NCI-H1436 (cell line): ENCODE measurements around the gene CRY2.

Experiments
- DNase-seq: peaks from one replicate; lab custom pipeline; 2025; lab: John Stamatoyannopoulos, UW

Gene CRY2

DNA sequence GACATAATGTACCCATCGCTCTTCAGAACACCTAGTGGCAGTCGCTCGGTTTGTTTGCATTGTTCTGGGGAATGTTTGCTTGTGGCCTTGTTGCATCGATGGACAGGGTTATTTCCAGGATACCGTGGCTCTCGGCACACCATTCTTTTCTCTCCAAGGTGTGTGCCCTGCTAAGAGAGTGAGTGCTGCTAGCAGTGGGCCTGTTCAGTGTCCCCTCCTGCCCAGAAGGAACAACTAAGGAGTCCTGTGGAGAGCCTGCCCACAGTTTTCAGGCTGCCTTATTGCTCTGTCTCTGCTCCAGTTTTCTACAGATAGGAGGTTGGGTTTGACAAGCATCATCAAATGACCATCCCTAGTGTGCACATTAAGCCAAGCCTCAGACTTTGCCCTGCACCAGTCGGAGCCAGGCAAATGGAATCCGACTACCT lies 1.4 kb downstream of the CRY2 start:
- no peak for DNase-seq

DNA sequence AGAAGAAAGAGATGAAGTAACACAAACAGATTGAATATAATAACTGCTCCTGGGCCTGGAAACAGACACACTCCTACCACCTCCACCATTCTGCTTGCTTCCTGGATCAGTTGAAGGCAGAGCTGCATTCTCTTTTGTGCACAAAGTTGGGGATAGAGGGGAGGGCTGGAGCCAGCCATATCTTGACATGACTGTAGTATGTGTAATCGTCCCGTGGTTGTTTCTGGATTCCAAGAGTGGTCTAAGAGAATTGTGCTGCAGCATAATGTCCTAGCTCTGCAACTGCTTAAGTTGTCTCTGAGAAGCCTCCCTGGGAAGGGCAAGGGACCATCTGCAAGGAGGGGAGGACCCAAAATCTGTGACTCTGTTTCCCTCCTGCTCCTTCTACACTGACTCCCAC lies 3.2 kb downstream of the CRY2 start:
- DNase-seq: no peak

DNA sequence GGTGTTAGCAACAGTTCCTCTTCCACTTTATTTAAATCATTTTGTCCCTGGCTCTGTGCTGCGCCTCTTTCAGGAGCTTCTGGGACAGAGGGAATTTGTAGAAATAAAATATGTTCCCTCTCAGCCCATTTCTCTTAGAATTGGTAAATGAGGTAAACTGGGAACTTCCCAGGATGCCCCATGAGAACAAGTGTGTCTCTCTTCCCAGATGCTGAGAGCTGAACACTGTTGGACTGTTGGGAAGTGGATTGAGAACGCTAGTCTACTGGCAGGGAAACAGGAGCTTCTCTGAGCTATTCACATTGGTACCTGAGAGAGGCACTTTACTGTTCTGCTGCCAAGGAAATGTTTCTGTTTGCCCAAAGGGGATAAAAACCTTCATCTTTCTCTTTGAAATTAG lies 4.0 kb downstream of the CRY2 start:
- no peak for DNase-seq

DNA sequence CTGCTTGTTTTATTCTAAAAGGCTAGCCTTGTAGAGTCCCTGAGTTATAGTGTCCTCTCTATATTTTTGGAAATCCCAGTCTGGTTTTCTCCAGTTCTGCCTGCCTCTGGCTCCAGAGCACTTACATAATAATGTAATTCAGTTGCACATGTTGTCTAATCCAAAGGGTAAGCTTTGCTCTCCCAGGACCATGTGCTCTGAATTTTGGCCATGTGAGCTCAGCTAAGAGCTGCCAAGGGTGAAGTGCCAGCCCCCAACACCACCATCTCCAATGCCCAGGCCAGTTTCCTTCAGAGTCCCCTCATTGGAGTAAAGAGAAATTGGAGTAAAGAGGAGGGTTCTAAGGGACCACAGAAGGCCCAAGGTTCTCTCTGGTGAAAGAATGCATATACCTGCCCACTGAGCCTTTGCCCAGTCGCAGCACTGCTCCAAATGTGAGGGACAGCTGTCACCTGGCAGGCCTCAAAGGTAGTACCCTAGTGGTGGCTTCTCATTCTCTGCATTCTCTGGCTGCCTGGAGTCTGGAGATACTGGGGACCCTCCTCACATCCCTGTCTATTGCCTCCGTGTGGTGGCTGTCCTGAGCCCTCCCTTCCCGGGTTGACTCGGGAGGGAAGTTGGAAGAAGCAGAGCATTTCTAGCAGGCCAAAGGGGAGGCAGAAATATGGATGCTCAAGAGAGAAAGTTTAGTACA lies 4.9 kb downstream of the CRY2 start:
- no peak for DNase-seq

DNA sequence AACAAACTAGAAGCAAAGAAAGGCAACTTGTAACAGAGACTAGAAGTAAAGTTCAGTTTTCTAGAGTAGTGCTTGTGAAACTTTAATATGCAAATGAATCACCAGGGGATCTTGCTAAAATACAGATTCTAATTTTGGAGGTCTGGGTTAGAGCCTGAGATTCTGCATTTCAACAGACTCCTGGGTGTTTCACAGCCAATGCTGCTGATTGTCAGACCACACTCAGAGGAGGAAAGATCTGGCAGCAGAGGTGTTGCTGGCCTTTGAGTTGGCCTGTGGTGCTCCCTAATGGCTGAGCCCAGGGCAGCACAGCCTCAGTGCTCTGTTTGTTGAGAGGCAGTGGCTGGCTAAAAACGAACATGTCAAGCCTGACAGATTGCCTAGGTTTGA lies 5.4 kb downstream of the CRY2 start:
- no peak for DNase-seq

DNA sequence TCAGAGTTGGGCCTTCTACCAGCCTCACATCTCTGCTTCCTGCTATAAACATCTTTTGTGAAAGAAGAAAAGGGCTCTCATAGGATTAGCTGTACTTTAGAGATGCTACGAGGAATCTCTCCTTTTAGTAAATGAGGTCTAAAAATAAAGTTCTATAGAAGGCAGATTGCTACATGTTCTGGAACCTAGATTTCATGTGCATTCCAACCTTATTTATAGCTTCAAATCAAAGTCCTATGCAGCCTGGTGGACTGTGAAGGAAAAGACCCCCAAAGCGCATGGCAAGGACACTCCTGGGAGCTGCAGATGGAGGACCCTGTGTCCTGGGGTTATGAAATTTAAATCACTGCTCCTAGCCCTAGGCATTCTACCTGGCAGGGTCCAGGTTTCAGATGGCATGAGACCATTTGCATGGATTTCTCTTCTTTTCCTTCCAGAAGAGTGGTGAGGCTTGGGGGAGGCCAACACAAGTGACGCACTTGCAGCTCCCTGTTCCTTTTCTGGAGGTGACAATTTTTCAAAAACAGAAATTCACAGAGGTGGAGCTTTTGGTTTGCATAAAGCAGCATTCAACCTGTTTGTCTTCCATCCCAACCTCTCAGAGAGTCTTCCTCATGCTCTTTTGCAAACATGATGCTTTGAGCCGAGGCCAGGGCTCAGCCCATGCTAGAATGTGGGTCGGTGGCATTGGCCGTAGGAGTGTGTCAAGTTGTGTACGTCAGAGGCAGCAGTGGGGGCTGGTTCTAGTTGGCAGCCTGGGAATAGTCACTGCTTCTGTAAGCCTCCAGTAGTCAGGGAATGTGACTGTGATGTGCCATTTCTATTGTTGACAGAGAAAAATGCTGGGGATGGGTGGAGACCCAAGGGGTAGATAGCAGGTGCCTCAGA lies 6.3 kb downstream of the CRY2 start:
- DNase-seq: no peak

DNA sequence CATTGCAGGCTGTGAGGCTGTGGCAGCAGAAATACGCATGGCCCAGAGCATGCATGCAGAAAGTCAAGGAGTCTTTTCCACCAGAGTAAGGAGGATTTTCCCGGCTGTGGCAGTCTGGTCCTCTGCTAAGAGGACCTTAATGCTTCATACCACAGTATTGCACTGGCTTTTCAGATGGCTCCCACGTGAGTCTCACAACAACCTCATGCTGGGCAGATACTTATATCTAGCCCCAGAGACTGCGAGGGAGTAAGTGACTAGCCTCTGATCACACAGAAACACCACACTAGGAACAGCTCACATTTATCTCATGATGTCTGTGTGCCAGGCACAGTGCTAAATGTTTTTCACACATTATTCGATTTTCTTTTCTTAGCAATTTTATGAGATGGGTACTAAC lies 8.0 kb downstream of the CRY2 start:
- DNase-seq: no peak

DNA sequence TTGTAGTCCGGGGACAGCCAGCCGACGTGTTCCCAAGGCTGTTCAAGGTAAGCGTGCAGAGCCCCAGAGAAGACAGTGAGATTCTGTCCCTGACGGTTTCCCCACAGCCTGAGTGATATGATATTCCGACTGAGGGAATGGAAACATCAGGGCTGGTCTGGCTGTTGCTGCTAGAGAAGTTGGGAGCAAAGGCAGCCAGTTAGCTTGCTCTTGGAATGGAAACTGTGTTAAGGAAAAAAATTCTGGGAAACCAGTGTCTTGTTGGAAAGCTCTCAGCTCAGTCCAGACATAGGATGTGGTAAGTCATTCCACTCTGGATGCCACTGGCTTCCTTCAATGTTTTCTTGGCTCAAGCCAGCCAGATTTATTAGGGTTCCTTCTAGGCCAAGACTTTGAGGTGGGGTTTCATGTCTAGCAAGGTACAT lies 8.8 kb downstream of the CRY2 start:
- DNase-seq: no peak

DNA sequence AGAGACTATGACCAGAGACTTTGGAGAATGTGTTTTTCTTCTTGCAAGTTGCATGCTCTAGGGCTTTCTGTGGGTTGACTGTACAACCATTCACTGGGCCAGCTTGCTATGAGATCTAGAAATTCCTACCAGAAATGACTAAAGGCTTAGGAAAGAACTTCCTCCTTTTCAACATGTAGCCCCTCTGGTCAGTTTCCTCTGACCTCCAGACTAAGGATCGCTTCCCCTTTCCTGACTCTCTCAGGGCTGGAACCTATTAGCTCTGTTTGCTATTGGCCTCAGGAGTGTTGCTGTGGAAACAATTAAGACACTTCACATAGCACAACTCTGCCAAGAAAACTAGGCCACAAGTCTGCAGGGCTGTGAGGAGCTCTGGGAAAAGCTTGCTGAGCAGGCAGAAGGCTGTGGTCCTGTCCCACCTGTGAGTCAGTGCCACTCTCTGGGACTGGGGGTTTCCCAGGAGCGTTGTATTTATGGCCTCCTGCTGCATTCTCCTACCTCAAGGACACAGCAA lies 10.7 kb downstream of the CRY2 start:
- DNase-seq: no peak

DNA sequence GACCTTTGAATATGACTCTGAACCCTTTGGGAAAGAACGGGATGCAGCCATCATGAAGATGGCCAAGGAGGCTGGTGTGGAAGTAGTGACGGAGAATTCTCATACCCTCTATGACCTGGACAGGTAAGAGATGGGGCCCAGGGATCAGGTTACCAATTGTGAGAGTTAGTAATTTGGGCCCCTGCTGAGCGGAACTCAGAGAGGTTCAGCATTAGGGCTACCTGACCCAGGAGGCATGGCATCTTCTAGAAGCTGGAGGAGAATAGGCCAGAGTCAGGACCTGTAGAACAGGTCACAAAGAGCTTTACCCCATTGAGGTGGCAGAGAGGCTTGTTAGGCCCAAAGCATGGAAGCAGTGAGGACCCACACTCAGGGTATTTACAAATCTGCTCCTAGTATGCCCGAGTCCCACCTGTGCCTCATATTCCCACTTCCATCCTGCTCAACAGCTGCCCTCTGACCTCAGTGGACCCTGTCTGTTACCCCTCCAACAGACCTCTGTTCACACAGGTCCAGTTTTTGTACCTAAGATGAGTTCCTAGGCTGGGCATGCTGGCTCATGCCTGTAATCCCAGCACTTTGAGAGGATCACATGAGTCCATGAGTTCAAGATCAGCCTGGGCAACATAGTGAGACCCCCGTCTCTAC lies 11.6 kb downstream of the CRY2 start:
- DNase-seq: no peak

DNA sequence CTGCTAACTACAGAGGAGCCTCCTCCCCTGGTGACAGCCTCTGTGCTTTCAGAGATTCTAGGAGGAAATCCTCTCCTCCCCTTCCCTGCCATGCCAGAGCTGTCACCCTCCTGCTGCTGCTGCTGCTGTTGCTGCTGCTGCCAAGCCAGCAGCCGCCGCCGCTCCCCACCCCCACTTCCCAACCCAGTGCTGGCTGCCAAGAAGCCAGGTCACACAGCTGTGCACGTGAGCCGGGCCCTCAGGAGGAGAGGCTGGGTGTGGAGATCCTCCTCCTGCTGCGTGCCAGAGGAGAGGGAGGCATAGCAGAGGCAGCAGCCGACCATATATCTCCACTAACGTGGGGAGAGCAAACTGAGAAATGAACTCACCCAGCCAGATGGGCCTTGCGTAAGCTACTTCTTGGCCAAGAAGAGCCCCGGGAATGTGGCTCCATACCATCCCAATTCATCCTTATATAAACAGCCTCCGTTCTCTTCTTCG lies 12.4 kb downstream of the CRY2 start:
- no peak for DNase-seq

DNA sequence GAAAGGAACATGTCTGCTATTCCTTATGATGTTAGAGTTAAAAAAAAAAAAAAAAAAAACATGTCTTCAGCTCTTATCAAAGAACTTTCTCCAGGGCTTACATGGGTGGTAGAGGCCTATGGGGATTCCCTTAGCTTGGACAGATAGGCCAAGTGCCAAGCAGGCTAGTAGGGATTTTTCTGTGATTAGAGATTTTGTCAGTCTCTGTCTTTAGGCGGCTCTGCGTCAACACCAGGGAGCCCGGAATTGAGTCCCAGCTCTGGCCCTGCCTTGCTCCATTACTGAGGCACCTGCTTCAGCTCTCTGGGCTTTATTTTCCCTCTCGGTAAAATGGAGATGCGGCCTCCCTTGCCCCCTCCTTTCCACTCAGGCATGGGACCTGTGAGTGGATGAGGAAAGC lies 13.1 kb downstream of the CRY2 start:
- no peak for DNase-seq

DNA sequence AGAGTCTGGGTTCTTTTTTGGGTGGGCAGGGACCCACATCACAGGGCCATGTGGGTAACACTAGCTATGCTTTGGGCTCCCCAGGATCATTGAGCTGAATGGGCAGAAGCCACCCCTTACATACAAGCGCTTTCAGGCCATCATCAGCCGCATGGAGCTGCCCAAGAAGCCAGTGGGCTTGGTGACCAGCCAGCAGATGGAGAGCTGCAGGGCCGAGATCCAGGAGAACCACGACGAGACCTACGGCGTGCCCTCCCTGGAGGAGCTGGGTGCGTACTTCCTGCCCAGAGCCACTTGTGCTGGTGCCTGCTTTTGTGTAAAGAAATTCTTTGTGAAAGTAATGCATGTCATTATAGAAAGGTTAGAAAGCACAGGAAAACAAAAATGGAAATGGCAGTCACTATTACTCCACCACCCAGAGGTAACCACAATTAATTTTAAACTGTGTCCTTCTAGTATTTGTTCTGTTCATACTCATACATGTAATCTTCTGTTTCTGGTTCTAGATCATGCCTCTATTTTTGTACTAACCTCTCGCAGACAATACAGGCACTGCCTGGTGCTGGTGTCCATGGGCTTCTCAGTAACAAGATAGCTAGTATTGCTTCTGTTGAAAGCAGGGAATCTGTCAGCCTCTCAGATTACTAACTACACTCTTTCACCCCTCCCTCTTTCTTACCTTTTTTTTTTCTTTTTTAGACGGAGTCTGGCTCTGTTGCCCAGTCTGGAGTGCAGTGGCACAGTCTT lies 13.7 kb downstream of the CRY2 start:
- no peak for DNase-seq

DNA sequence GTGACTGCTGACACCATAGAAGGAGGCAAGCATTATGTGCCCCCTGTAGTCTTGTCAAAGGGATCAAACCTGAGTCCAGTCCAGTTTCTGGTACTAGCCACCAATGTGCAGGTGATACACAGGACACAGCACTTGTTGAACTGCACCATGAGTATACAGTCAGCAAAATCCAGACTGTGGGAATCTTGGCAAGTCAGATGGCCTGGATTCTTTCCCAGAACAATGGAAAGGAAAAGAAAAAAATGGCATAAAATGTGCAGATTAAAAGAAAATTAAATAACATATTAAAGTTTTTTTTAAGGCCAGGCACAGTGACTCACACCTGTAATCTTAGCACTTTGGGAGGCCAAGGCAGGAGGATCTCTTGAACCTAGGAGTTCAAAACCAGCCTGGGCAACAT lies 16.8 kb downstream of the CRY2 start:
- no peak for DNase-seq

DNA sequence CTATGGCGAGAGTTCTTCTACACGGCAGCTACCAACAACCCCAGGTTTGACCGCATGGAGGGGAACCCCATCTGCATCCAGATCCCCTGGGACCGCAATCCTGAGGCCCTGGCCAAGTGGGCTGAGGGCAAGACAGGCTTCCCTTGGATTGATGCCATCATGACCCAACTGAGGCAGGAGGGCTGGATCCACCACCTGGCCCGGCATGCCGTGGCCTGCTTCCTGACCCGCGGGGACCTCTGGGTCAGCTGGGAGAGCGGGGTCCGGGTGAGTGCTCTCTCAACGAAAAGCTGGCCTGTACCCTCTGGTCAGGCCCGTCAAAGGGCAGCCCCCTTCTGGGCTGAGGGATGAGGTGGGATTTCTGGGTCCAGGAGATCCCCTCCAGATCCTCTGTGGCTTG lies 22.3 kb downstream of the CRY2 start:
- DNase-seq: no peak

DNA sequence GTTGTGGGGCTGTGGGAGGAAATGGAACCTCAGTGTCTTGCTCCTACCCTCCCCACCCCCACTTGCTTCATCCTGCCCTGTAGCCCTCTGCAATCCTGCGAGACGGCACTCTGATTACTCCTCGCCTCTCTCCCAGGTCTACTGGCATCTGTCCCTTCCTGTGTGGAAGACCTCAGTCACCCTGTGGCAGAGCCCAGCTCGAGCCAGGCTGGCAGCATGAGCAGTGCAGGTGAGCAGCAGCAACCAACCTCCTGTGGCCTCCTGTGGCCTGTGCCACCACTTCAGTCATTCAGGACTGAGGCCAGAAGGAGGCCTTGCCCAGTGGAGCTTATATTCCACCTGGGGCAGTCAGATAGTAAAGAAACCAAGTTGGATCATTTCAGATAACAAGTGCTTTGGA lies 23.4 kb downstream of the CRY2 start:
- DNase-seq: no peak

DNA sequence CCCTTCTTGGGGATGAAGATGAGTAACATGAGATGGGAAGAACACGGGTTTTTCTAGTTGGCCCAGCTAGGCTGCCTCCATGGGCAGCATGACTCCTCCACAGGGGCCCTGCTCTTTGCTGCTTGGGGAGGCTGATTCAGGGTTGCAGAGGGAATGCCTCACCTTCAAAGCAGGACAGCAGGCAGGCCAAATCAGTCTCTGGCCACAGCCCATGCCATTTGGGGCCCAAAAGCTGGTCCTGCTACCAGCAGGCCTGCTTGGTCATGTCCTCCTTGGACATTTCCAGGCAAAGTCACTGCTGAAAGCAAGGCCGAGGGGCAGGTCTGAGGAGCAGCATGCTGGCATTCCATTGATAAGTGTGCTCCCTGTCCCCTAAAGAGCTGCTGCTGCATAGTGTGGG lies 24.4 kb downstream of the CRY2 start:
- DNase-seq: no peak

DNA sequence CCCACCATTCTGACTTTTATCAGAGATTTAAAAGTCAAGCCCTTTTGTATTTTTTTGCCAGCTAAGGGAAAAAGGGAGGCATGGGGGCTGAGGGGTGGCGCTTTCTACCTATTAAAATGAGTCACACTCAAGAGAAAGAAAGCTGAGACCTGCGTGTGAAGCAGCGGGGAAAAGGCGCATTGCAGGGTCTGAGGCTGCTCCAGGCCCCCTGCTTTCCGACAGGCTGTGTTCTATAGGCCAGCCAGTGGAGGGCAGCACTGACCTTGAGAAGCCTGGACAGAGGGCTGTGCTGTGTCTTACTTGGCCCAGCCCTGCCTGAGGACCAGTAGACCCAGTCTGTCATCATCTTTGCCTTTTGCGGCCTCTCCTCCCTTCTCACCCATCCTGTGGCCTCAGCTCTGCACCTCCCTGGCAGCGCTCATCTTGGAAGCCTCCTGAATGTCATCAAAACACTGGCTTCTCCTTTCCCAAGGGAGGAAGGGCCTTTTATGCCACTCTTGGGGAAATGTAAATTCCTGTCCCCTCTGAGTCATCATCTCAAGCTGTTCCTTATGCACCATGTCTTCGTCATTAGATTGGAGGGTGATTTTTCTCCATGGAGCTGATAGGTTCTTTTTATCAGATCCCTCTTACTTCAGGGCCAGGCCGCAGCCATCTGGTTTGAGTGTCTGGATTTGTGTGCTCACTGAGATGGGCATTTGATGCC lies 25.5 kb downstream of the CRY2 start:
- peak; percentile 84 for DNase-seq

DNA sequence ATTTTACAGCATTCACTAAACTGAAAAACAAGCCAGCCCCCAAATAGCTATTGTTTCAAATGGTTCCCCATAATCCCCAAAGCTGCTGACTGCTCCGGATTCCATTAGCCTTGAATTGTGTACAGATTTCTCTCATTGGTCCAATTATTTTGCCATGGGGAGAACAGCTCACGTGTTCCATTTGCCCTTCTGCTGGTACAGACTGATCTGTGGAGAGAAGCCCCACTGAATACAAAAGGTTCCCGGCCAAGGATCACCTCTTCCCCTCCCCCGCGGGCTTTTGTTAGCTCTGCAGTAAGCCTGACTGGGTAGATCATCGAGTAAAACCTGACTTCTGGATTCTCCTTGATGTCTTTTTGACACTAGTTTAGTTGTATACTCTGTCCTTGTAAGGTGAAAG lies 29.1 kb downstream of the CRY2 start:
- DNase-seq: no peak

DNA sequence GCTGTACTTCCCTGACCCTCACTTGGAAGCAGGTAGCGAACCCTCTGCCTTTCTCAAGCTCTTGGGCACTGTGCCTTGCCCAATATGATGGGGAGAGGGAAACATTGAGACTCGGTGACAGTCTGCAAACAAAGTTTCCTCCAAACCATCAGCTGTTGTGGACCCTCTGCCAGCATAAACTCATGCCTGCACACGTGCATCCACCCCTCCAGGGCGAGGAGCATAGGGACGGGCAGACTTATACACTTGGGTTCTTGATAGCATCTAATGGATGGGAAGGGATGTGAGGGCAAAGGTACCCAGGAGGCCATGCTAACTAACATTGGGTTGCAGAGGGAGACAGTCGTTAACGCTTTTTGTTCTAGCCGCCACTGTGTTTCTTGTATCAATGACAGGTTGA lies 29.9 kb downstream of the CRY2 start:
- no peak for DNase-seq

DNA sequence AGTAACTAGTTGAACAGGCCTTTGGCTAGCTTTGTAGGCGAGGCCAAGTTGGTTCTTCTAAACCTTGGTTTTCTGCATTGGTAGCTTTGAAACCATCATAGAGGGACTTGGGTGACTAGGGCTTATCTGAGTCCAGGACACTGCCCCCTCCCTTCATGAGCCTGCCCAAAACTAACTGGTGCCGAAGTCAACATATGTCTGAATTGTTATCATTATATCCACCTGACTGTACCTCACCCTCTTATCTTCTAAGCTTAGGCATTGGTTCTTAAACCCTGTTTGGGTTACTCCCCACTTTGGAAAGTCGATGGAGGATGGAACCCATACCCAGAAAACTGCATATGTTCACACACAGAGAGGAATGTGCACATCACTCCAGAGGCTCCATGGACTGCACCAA lies 30.6 kb downstream of the CRY2 start:
- DNase-seq: no peak
